Effector memory CD4-positive, alpha-beta T cell (primary cell): ENCODE data around the gene VWA8.

ENCODE experiments used
- DNase-seq, 3 donors: peaks; one replicate each; pipeline ENCODE4 v3.0.0-alpha.2; 2020
- H3K27ac ChIP-seq: 2 replicates; pipeline ENCODE4 v1.7.0; 2013; ENCODE audit warnings: mild to moderate bottlenecking, low read length, moderate library complexity; ENCODE audit not compliant: insufficient read depth, poor library complexity, severe bottlenecking
- H3K27me3 ChIP-seq: replicated peaks from 2 replicates; pipeline ENCODE4 v1.7.0; 2013; ENCODE audit warnings: mild to moderate bottlenecking, low read length; ENCODE audit not compliant: insufficient read depth, control insufficient read depth, poor library complexity, severe bottlenecking
- H3K36me3 ChIP-seq: 2 replicates; pipeline ENCODE4 v1.7.0; 2013; ENCODE audit warnings: mild to moderate bottlenecking, low read length, moderate library complexity; ENCODE audit not compliant: control insufficient read depth, insufficient read depth
- H3K4me1 ChIP-seq: 2 replicates; pipeline ENCODE4 v1.7.0; 2013; ENCODE audit warnings: low read length, mild to moderate bottlenecking; ENCODE audit not compliant: control insufficient read depth, insufficient read depth, poor library complexity, severe bottlenecking
- H3K4me3 ChIP-seq: 2 replicates; pipeline ENCODE4 v1.7.0; 2013; ENCODE audit warnings: low read length, low read depth, mild to moderate bottlenecking; ENCODE audit not compliant: insufficient read depth, poor library complexity, severe bottlenecking
- H3K9me3 ChIP-seq: 2 replicates; pipeline ENCODE4 v1.7.0; 2013; ENCODE audit warnings: mild to moderate bottlenecking, low read length, moderate library complexity; ENCODE audit not compliant: control insufficient read depth

The VWA8 gene

GRCh38 chr13:41945926-41946325 lies 15.0 kb downstream of the VWA8 start:
- no peak overlapping the region for H3K4me3 ChIP-seq

GRCh38 chr13:41944635-41945397 lies 16.1 kb downstream of the VWA8 start:
- DNase-seq: no peak
- Histone ChIP-seq H3K4me1 (no peaks in the 10 kb centered on the region), H3K9me3 (no peaks in the 10 kb centered on the region), H3K4me3 (no peak overlapping the region), H3K27me3 (no peaks in the 10 kb centered on the region), H3K36me3 (peaks cover 21% of the 10 kb centered on the region), H3K27ac (no peak overlapping the region)

More at GRCh38 chr13:41945926-41946325, 15.0 kb downstream of the VWA8 start:
- Histone ChIP-seq H3K4me1 (no peaks in the 10 kb centered on the region), H3K27me3 (no peaks in the 10 kb centered on the region), H3K36me3 (peaks cover 21% of the 10 kb centered on the region), H3K27ac (no peak overlapping the region), H3K9me3 (no peaks in the 10 kb centered on the region)
- no peak for DNase-seq

GRCh38 chr13:41944229-41944628 lies 16.7 kb downstream of the VWA8 start:
- no peaks in the 10 kb centered on the region for H3K4me1 ChIP-seq
- DNase-seq: no peak
- no peak overlapping the region for H3K4me3 ChIP-seq
- no peaks in the 10 kb centered on the region for H3K9me3 ChIP-seq
- peaks cover 21% of the 10 kb centered on the region for H3K36me3 ChIP-seq
- H3K27me3 ChIP-seq: no peaks in the 10 kb centered on the region
- no peak overlapping the region for H3K27ac ChIP-seq

GRCh38 chr13:41942462-41943094 lies 18.3 kb downstream of the VWA8 start:
- Histone ChIP-seq H3K27me3 (no peaks in the 10 kb centered on the region), H3K36me3 (peaks cover 17% of the 10 kb centered on the region), H3K4me3 (no peak overlapping the region), H3K4me1 (no peaks in the 10 kb centered on the region), H3K9me3 (no peaks in the 10 kb centered on the region), H3K27ac (no peak overlapping the region)
- no peak for DNase-seq

GRCh38 chr13:41941174-41941573 lies 19.7 kb downstream of the VWA8 start:
- no peak overlapping the region for H3K4me3 ChIP-seq
- no peaks in the 10 kb centered on the region for H3K4me1 ChIP-seq
- DNase-seq: no peak
- H3K27me3 ChIP-seq: no peaks in the 10 kb centered on the region
- no peaks in the 10 kb centered on the region for H3K9me3 ChIP-seq
- H3K36me3 ChIP-seq: peaks cover 7% of the 10 kb centered on the region
- no peak overlapping the region for H3K27ac ChIP-seq

GRCh38 chr13:41939398-41939797 lies 21.5 kb downstream of the VWA8 start:
- H3K36me3 ChIP-seq: peaks cover 5% of the 10 kb centered on the region
- no peak for DNase-seq
- H3K9me3 ChIP-seq: no peaks in the 10 kb centered on the region
- no peak overlapping the region for H3K27ac ChIP-seq
- H3K27me3 ChIP-seq: no peaks in the 10 kb centered on the region
- H3K4me3 ChIP-seq: no peak overlapping the region
- H3K4me1 ChIP-seq: no peaks in the 10 kb centered on the region

DNA sequence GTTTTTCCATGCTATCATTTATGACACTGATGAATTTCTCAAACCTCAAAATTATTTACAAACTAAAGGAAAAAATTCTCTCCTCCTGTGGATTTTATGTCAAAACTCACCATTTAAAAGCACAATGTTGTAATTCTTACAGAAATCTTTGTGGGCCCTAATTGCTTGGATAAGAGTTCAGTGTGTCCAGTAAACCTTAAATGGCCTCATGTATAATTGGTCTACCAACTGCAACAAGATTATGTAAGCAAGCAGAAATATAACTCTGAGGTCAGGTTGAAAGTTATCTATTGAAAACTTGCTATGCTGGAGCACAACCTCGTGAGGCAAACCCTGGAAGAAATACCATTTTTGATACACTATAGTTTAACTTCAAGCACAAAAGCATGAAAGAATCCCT lies 22.0 kb downstream of the VWA8 start:
- Histone ChIP-seq H3K4me3 (no peak overlapping the region), H3K36me3 (peaks cover 5% of the 10 kb centered on the region), H3K27me3 (no peaks in the 10 kb centered on the region), H3K9me3 (no peaks in the 10 kb centered on the region), H3K27ac (no peak overlapping the region), H3K4me1 (no peaks in the 10 kb centered on the region)
- DNase-seq: no peak

DNA sequence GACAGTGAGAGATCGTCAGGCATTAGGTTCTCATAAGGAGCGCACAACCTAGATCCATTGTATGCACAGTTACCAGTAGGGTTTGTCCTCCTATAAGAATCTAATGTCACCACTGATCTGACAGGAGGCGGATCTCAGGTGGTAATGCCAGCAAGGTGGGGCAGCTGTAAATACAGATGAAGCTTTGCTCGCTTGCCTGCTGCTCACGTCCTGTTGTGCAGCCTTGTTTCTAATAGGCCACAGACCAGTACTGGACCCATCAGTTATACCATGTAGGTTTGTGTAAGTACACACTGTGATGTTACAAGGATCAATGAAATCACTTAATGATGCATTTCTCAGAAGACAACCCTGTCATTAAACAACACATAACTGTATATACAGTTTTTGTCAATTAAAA lies 23.5 kb downstream of the VWA8 start:
- Histone ChIP-seq H3K4me1 (no peaks in the 10 kb centered on the region), H3K27me3 (no peaks in the 10 kb centered on the region), H3K9me3 (no peaks in the 10 kb centered on the region), H3K4me3 (no peak overlapping the region), H3K27ac (no peak overlapping the region), H3K36me3 (no peaks in the 10 kb centered on the region)
- no peak for DNase-seq

DNA sequence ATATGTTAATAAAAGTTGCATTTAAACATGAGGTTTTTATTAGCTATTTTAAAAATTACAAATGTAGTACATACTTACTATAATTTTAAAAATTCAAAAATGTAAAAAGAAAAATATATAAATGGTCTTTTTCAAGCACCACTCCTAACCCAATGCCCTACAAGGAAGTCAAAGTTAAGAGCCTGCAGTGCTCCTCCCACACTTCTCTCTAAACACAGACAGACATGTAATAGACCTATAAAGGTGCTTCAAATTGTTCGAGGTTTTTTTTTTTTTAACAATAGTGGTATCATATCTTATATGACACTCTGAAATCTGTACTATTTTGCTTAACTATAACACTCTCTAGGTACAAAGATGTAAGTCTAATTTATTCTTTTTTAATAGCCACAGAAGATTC lies 25.4 kb downstream of the VWA8 start:
- Histone ChIP-seq H3K36me3 (no peaks in the 10 kb centered on the region), H3K9me3 (no peaks in the 10 kb centered on the region), H3K4me3 (no peak overlapping the region), H3K27ac (no peak overlapping the region), H3K27me3 (no peaks in the 10 kb centered on the region), H3K4me1 (no peaks in the 10 kb centered on the region)
- DNase-seq: no peak

DNA sequence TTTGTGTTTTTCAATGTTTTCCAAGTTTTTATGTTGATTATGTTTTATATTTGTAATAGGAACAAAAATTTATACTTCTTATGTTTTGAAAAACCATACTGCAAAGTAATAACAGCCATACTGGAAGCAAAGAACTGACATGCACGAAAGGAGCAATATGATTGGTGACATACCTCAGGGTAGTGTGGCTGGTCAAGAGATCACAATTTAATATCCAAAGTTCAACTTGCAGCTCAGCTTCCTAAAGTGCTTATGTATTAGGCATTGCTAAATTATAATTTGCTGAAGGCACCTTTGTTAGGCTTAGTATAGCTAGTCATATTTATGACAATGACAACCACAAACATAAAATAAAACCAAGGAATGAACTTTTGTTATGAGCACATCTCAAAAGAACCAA lies 25.9 kb downstream of the VWA8 start:
- DNase-seq: no peak
- no peaks in the 10 kb centered on the region for H3K4me1 ChIP-seq
- H3K4me3 ChIP-seq: no peak overlapping the region
- no peaks in the 10 kb centered on the region for H3K27me3 ChIP-seq
- H3K36me3 ChIP-seq: no peaks in the 10 kb centered on the region
- H3K27ac ChIP-seq: no peak overlapping the region
- H3K9me3 ChIP-seq: no peaks in the 10 kb centered on the region
